ENCODE measurements around the gene ZNF28.

- TF ChIP-seq MAFK (IDR thresholded peaks at IDR 0.05; ENCODE audit: low read depth, low read length) (no peak), NFE2L2 (IDR thresholded peaks at IDR 0.05; ENCODE audit: low read depth, low read length) (no peak), MXI1 (IDR thresholded peaks at IDR 0.05; ENCODE audit: borderline replicate concordance, low read depth, low read length) (no peak), CTCF (conservative IDR thresholded peaks at IDR 0.05; ENCODE audit: low read depth, low read length) (no peak), POLR2A (IDR thresholded peaks at IDR 0.05; ENCODE audit: low read depth, low read length) (no peak), RFX5 (IDR thresholded peaks at IDR 0.05; ENCODE audit: low read depth, low read length) (no peak), FOS (IDR thresholded peaks at IDR 0.05; ENCODE audit: low read depth, low read length) (no peak), ELK1 (IDR thresholded peaks at IDR 0.05; ENCODE audit: borderline replicate concordance, low read depth, low read length) (no peak), SMC3 (IDR thresholded peaks at IDR 0.05; ENCODE audit: low read depth, low read length) (no peak), USF2 (IDR thresholded peaks at IDR 0.05; ENCODE audit: low read depth, low read length) (no peak), RCOR1 (IDR thresholded peaks at IDR 0.05; ENCODE audit: insufficient replicate concordance, low read length) (no peak)
Measured at GRCh38 chr19:52749780-52750179, 71.7 kb downstream of the ZNF28 start.
